HepG2 (cell line): ENCODE results near the gene ACSM3. TPM values are rescaled to one million over a fixed set of nuclear protein-coding genes. Genes with fewer than 3 reads are reported as not detected.
A peak's percentile ranks its signal among the peaks of the same experiment; 100 is the strongest.
"Not testable (repeated sequence)": the region's sequence is repeated elsewhere in the genome, so short reads cannot be mapped to it uniquely, and the experiment has no call there.

Source experiments
- ATAC-seq: fragments of 200-7000 bp; cut with Tn5 transposase; 3 replicates; pipeline ENCODE4 v1.9.1; 2020; ENCODE audit warnings: mild to moderate bottlenecking, moderate library complexity
- BruUV-seq: library from RNA; stranded (reverse); fragments of 400-500 nt; replicated peaks from 2 replicates; lab custom pipeline; 2021; lab: Mats Ljungman, UMichigan
- CTCF ChIA-PET: fragments of 300-600 bp; formaldehyde crosslinking; extraction: SDS; loops from one replicate; lab custom pipeline; 2021; ENCODE audit warnings: low total read pairs, inconsistent platforms, low intra/inter-chr PET ratio; lab: Yijun Ruan, JAX
- POLR2A ChIA-PET: fragments of 350-600 bp; sonication (Branson Sonifier 250); formaldehyde crosslinking; loops from one replicate; lab custom pipeline; 2020; ENCODE audit warnings: antibody characterized with exemption, inconsistent platforms; lab: Yijun Ruan, JAX
- DNase-seq: peaks from one replicate; pipeline ENCODE4 v3.0.0-alpha.2; 2015; ENCODE audit warnings: low spot score
- FAIRE-seq: peaks from 3 replicates; lab custom pipeline; 2011; peaks lifted over from hg19 to GRCh38; lab: Jason Lieb, UNC
- H2AFZ ChIP-seq: one replicate; pipeline ENCODE4 v1.6.1; 2011; ENCODE audit warnings: low read length, inconsistent platforms
- H3K27ac ChIP-seq: fragments of 300-600 bp; 3 replicates; pipeline ENCODE4 v1.8.0; 2011; ENCODE audit warnings: mixed run types, mild to moderate bottlenecking, mixed read lengths, low read length, inconsistent platforms; ENCODE audit not compliant: insufficient read depth; ENCODE audit errors: extremely low read length
- H3K27me3 ChIP-seq, 2 experiments: fragments of 200-600 bp in 1 of 2; 2 replicates in 1 of 2; 3 replicates in 1 of 2; pipeline versions ENCODE4 v1.6.0 to v1.8.0; 2011; ENCODE audit warnings: low read length in 2 of 2, mild to moderate bottlenecking in 2 of 2, moderate library complexity in 2 of 2, inconsistent platforms in 1 of 2; ENCODE audit not compliant: insufficient read depth in 2 of 2, control insufficient read depth in 1 of 2
- H3K36me3 ChIP-seq, 2 experiments: fragments of 200-600 bp in 1 of 2; replicated peaks in 1 of 2; 2 replicates in 1 of 2; 3 replicates in 1 of 2; pipeline versions ENCODE4 v1.5.1 to v1.8.0; 2011; ENCODE audit warnings: low read length in 2 of 2, inconsistent platforms in 1 of 2; ENCODE audit not compliant: insufficient read depth in 2 of 2, control insufficient read depth in 1 of 2
- H3K4me1 ChIP-seq: 2 replicates; pipeline ENCODE4 v1.5.1; 2012; ENCODE audit warnings: low read length, inconsistent platforms; ENCODE audit not compliant: insufficient read depth
- H3K4me2 ChIP-seq: 2 replicates; pipeline ENCODE4 v1.6.0; 2011; ENCODE audit warnings: low read depth, low read length, inconsistent platforms
- H3K4me3 ChIP-seq, 3 experiments: fragments of 200-600 bp in 1 of 3; sonication (generic), shearing (Covaris generic) in 1 of 3; replicated peaks in 1 of 3; 2 replicates each; pipeline ENCODE4 v1.5.1; 2011 to 2016; ENCODE audit warnings: low read length in 3 of 3, inconsistent platforms in 2 of 3, low read depth in 2 of 3, mild to moderate bottlenecking in 2 of 3, control low read depth in 1 of 3, mixed read lengths in 1 of 3; ENCODE audit not compliant: insufficient read depth in 1 of 3
- H3K79me2 ChIP-seq: one replicate; pipeline ENCODE4 v1.6.1; 2011; ENCODE audit warnings: low read length, inconsistent platforms; ENCODE audit not compliant: insufficient read depth
- H3K9ac ChIP-seq: 2 replicates; pipeline ENCODE4 v1.6.0; 2011; ENCODE audit warnings: mild to moderate bottlenecking, low read depth, low read length, inconsistent platforms; ENCODE audit not compliant: insufficient read depth
- H3K9me3 ChIP-seq: 2 replicates; pipeline ENCODE4 v1.5.1; 2012; ENCODE audit warnings: mild to moderate bottlenecking, low read length
- H4K20me1 ChIP-seq: 2 replicates; pipeline ENCODE4 v1.6.0; 2011; ENCODE audit warnings: inconsistent platforms, mild to moderate bottlenecking, low read length, moderate library complexity; ENCODE audit not compliant: insufficient read depth
- ARID5B ChIP-seq: IDR thresholded peaks from 2 replicates; pipeline ENCODE4 v1.4.0; 2020; ENCODE audit warnings: mild to moderate bottlenecking, missing genetic modification reagents
- ATF7 ChIP-seq, 2 experiments: fragments of 450-650 bp in 1 of 2; sonication (generic) in 1 of 2; formaldehyde crosslinking in 1 of 2; IDR thresholded peaks; 2 replicates each; pipeline versions ENCODE4 v1.4.0 to v1.6.1; 2016 to 2020; ENCODE audit warnings: antibody characterized with exemption in 1 of 2, mild to moderate bottlenecking in 1 of 2, missing genetic modification reagents in 1 of 2
- DBP ChIP-seq: sonication (generic); formaldehyde crosslinking; IDR thresholded peaks from 2 replicates; pipeline ENCODE4 v1.4.0; 2020; ENCODE audit warnings: missing genetic modification reagents; ENCODE audit errors: not compliant biosample characterization
- HNF1B ChIP-seq: sonication (generic); formaldehyde crosslinking; IDR thresholded peaks from 2 replicates; pipeline ENCODE4 v1.5.1; 2020; ENCODE audit warnings: mild to moderate bottlenecking, moderate library complexity, missing genetic modification reagents
- IRF9 ChIP-seq: sonication (generic); formaldehyde crosslinking; IDR thresholded peaks from 2 replicates; pipeline ENCODE4 v1.8.0; 2022; ENCODE audit warnings: missing genetic modification reagents, mild to moderate bottlenecking, borderline replicate concordance
- KLF16 ChIP-seq, 2 experiments: sonication (generic) in 1 of 2; formaldehyde crosslinking in 1 of 2; IDR thresholded peaks; 2 replicates each; pipeline versions ENCODE4 v1.6.1 to v1.8.0; 2016 to 2023; ENCODE audit warnings: missing genetic modification reagents in 2 of 2, missing compliant biosample characterization in 1 of 2
- LCORL ChIP-seq, 2 experiments: fragments of 450-650 bp in 1 of 2; sonication (generic) in 1 of 2; formaldehyde crosslinking in 1 of 2; IDR thresholded peaks; 2 replicates each; pipeline versions ENCODE4 v1.5.0 to v1.6.1; 2017 to 2020; ENCODE audit warnings: antibody characterized with exemption in 1 of 2, missing genetic modification reagents in 1 of 2
- SMAD9 ChIP-seq: sonication (generic); formaldehyde crosslinking; IDR thresholded peaks from 2 replicates; pipeline ENCODE4 v1.5.1; 2020; ENCODE audit warnings: mild to moderate bottlenecking, missing genetic modification reagents
- TEAD3 ChIP-seq: optimal IDR thresholded peaks from 2 replicates; pipeline ENCODE3; 2016; ENCODE audit warnings: borderline replicate concordance
- ZNF720 ChIP-seq: sonication (generic); formaldehyde crosslinking; IDR thresholded peaks from 2 replicates; pipeline ENCODE4 v1.4.0; 2020; ENCODE audit warnings: missing genetic modification reagents
- ZSCAN30 ChIP-seq: sonication (generic); formaldehyde crosslinking; IDR thresholded peaks from 2 replicates; pipeline ENCODE4 v1.5.0; 2020; ENCODE audit warnings: mild to moderate bottlenecking, missing genetic modification reagents
- WGBS: methylation state at CpG from one replicate; pipeline ENCODE4 v1.1.6; 2017; ENCODE audit warnings: low lambda C conversion rate; 5-methylcytosine and 5-hydroxymethylcytosine counted together
- in situ Hi-C: cut with HindIII; loops from 2 replicates; pipeline ENCODE4 v1.10.0; 2017; ENCODE audit warnings: low pct_unique_long_range_greater_than_20kb; ENCODE audit not compliant: extremely low pct_ligation_motif_present
- intact Hi-C: fragments of 100-400 bp; cut with micrococcal nuclease; formaldehyde crosslinking; loops from one replicate; pipeline ENCODE4 v1.10.0; 2022; ENCODE audit not compliant: unreplicated experiment
- polyA plus RNA-seq, 8 experiments: library from polyadenylated mRNA; depleted of rRNA in 3 of 8; stranded (reverse) in 7 of 8; unstranded in 1 of 8; fragments of >200 nt; fragmentation: Illumina TruSeq in 4 of 8; extraction: Trizol in 4 of 8; gene quantifications; 2 replicates each; pipeline versions ENCODE4 v1.2.1 to v1.2.3, GENCODE V29; 2011 to 2016; ENCODE audit warnings: low read depth in 4 of 8, missing spikeins in 1 of 8, mixed read lengths in 1 of 8; ENCODE audit not compliant: insufficient read depth in 1 of 8
- total RNA-seq, 5 experiments: library from RNA; depleted of rRNA; stranded (reverse); fragments of >200 nt; fragmentation: Illumina TruSeq; extraction: Trizol; gene quantifications; 2 replicates each; pipeline ENCODE4 v1.2.3, GENCODE V29; 2016; ENCODE audit warnings: low read depth in 1 of 5

Gene ACSM3
- total and polyA plus RNA-seq, 2 of the 13 experiments (the other 11 are each of a cell fraction or from before 2014, with no cell fraction given) = 74.0 to 108 TPM

GRCh38 chr16:20805684-20806167, 41.9 kb downstream of the ACSM3 start (continued):
- TF ChIP-seq ZSCAN30 (0 out of 2 replicates have a peak, but pooled peaks have one; percentile 42), ZNF720 (CRISPR knock-in tag) (0 out of 2 replicates have a peak, but pooled peaks have one; percentile 24), ATF7 (CRISPR knock-in tag; IDR thresholded peaks at IDR 0.05) (peak; percentile 73; the same call in 1 of the 2 replicates), SMAD9 (peak; percentile 49; the same call in 1 of the 2 replicates), DBP (CRISPR knock-in tag) (peak; percentile 18), LCORL (IDR thresholded peaks at IDR 0.05) (0 out of 2 replicates have a peak, but pooled peaks have one; percentile 35)
- not testable (repeated sequence) for TF ChIP-seq ATF7 (IDR thresholded peaks at IDR 0.05); LCORL (CRISPR knock-in tag; IDR thresholded peaks at IDR 0.05)

GRCh38 chr16:20806168-20807050, 42.6 kb downstream of the ACSM3 start, which contains the start of the genes ERI2 and REXO5:
Gene ERI2, minus strand, starts transcription at chr16:20806472. Its CDS starts 42 bp downstream, at chr16:20806430.
Gene REXO5, plus strand, starts transcription at chr16:20806527. Its CDS starts 427 bp downstream, at chr16:20806954.
- Histone ChIP-seq H3K79me2 (peaks cover 6% of the 10 kb centered on the region), H2AFZ (peak within 1 kb of the TSS; percentile 56), H3K27me3 (no peaks in the 10 kb centered on the region; a peak in 1 of 5 replicates), H3K4me3 (peak within 1 kb of the TSS; percentile 72 to 98 (median 87)), H3K9me3 (no peaks in the 10 kb centered on the region), H3K4me1 (peaks cover 40% of the 10 kb centered on the region), H3K27ac (peak within 1 kb of the TSS; percentile 87), H3K4me2 (peak within 1 kb of the TSS; percentile 83), H4K20me1 (no peaks in the 10 kb centered on the region), H3K36me3 (no peaks in the 10 kb centered on the region), H3K9ac (peak within 1 kb of the TSS; percentile 89)
- ChIA-PET POLR2A (interaction anchor here (0.5 to 1.7 kb wide), 16 partner anchors 10 to 1884 kb away, joined by 3 to 17 read pairs (median 3); partner anchors contain the start of genes ACSM3, DCUN1D3, LYRM1 and THUMPD1), CTCF (interaction anchor here (0.9 kb wide), 1 partner anchor 277 kb away, joined by 4 read pairs; no protein-coding TSS in a partner anchor)
- FAIRE-seq (peak; percentile 46), DNase-seq (peak; percentile 98), ATAC-seq (peak; percentile 89)
- in situ Hi-C loops = no loop called here
- TSS peak; percentile 90 for BruUV-seq
- WGBS = under 1% methylated on average over 48 of the region's 74 CpGs
- intact Hi-C loops = no loop called here
- TF ChIP-seq TEAD3 (CRISPR knock-in tag) = peak; percentile 60
- TF ChIP-seq HNF1B = peak; percentile 85; the same call in 1 of the 2 replicates
- peak; percentile 81 for TF ChIP-seq IRF9
- peak in 1 of 2 experiments; percentile 99; a peak in 3 of 4 replicates for TF ChIP-seq KLF16 (CRISPR knock-in tag; IDR thresholded peaks at IDR 0.05)
- TF ChIP-seq ARID5B (CRISPR knock-in tag) = peak; percentile 72
